OCI-LY3 (cell line): ENCODE data around the gene FAH.

Experiments used
- H2AFZ ChIP-seq: fragments of 200-600, 300-600 bp; shearing (Covaris generic); 2 replicates; pipeline ENCODE4 v1.6.0; 2014; ENCODE audit warnings: antibody characterized with exemption, low read depth, low read length
- H3K27ac ChIP-seq: fragments of 200-600, 300-600 bp; sonication (generic); 2 replicates; pipeline ENCODE4 v1.5.1; 2014; ENCODE audit warnings: mild to moderate bottlenecking, low read length, moderate library complexity, mixed read lengths
- H3K27me3 ChIP-seq: fragments of 200-600, 300-600 bp; sonication (generic); 2 replicates; pipeline ENCODE4 v1.6.1; 2014; ENCODE audit warnings: low read depth, low read length, mixed read lengths
- H3K36me3 ChIP-seq: fragments of 200-600, 300-600 bp; sonication (generic); replicated peaks from 2 replicates; pipeline ENCODE3; 2014; ENCODE audit warnings: low read depth, low read length, mixed read lengths
- H3K4me1 ChIP-seq: fragments of 300-600, 200-600 bp; sonication (generic); 2 replicates; pipeline ENCODE4 v1.6.1; 2014; ENCODE audit warnings: low read length, mixed read lengths
- H3K4me2 ChIP-seq: fragments of 200-600, 300-600 bp; sonication (generic); 2 replicates; pipeline ENCODE4 v1.6.1; 2014; ENCODE audit warnings: low read length, mixed read lengths
- H3K4me3 ChIP-seq: fragments of 300-600, 200-600 bp; sonication (generic); 2 replicates; pipeline ENCODE4 v1.5.1; 2014; ENCODE audit warnings: antibody characterized with exemption, mild to moderate bottlenecking, low read length, moderate library complexity
- H3K79me2 ChIP-seq: fragments of 300-600, 200-600 bp; shearing (Covaris generic); 2 replicates; pipeline ENCODE4 v1.6.1; 2014; ENCODE audit warnings: mild to moderate bottlenecking, low read length, mixed read lengths
- H3K9ac ChIP-seq: fragments of 300-600, 200-600 bp; shearing (Covaris generic); 2 replicates; pipeline ENCODE4 v1.6.0; 2014; ENCODE audit warnings: mild to moderate bottlenecking, low read length, moderate library complexity
- H3K9me3 ChIP-seq: fragments of 200-600, 300-600 bp; shearing (Covaris generic); 2 replicates; pipeline ENCODE4 v1.6.1; 2014; ENCODE audit warnings: low read length, mixed read lengths; ENCODE audit not compliant: insufficient read depth
- H4K20me1 ChIP-seq: fragments of 200-600, 300-600 bp; sonication (generic); 2 replicates; pipeline ENCODE4 v1.6.1; 2016; ENCODE audit warnings: low read length, mixed read lengths; ENCODE audit not compliant: insufficient read depth
- EZH2phosphoT487 ChIP-seq: fragments of 200-600 bp; shearing (Covaris generic); IDR thresholded peaks from 2 replicates; pipeline ENCODE4 v1.6.1; 2018; ENCODE audit warnings: antibody characterized with exemption, mixed run types, low read depth
- TF ChIP-seq, protein P1 (sequence below): fragments of 200-600, 300-600 bp; sonication (generic); IDR thresholded peaks from 2 replicates; pipeline ENCODE4 v1.5.1; 2014; ENCODE audit warnings: antibody characterized with exemption, low read length, low read depth

Gene FAH

DNA sequence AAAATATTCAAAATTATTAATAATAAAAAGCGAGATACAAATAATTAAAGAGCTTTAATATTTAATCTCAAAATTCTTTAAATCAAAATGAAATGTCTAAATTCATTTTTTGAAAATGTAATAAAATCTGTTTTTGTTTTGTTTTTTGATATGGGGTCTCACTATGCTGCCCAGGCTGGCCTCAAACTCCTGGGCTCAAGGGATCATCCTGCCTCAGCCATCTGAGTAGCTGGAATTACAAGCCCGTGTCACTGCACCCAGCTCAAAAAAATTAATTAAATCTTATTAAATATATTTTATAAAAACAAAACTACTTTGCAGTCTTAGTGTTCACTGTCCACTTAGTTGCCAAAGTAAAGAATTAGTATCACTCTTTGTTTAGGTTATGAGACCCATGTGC is 38.4 kb downstream of the FAH start:
- Histone ChIP-seq H3K27ac (no peak overlapping the region), H3K9ac (no peak overlapping the region), H3K4me1 (no peaks in the 10 kb centered on the region), H2AFZ (no peak overlapping the region), H3K4me2 (no peak overlapping the region), H3K9me3 (no peaks in the 10 kb centered on the region), H4K20me1 (no peaks in the 10 kb centered on the region), H3K4me3 (no peak overlapping the region), H3K36me3 (no peaks in the 10 kb centered on the region), H3K27me3 (no peaks in the 10 kb centered on the region), H3K79me2 (no peaks in the 10 kb centered on the region)
- TF ChIP-seq EZH2phosphoT487, result no peak
- TF ChIP-seq, protein P1, sequence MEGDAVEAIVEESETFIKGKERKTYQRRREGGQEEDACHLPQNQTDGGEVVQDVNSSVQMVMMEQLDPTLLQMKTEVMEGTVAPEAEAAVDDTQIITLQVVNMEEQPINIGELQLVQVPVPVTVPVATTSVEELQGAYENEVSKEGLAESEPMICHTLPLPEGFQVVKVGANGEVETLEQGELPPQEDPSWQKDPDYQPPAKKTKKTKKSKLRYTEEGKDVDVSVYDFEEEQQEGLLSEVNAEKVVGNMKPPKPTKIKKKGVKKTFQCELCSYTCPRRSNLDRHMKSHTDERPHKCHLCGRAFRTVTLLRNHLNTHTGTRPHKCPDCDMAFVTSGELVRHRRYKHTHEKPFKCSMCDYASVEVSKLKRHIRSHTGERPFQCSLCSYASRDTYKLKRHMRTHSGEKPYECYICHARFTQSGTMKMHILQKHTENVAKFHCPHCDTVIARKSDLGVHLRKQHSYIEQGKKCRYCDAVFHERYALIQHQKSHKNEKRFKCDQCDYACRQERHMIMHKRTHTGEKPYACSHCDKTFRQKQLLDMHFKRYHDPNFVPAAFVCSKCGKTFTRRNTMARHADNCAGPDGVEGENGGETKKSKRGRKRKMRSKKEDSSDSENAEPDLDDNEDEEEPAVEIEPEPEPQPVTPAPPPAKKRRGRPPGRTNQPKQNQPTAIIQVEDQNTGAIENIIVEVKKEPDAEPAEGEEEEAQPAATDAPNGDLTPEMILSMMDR, result no peak

DNA sequence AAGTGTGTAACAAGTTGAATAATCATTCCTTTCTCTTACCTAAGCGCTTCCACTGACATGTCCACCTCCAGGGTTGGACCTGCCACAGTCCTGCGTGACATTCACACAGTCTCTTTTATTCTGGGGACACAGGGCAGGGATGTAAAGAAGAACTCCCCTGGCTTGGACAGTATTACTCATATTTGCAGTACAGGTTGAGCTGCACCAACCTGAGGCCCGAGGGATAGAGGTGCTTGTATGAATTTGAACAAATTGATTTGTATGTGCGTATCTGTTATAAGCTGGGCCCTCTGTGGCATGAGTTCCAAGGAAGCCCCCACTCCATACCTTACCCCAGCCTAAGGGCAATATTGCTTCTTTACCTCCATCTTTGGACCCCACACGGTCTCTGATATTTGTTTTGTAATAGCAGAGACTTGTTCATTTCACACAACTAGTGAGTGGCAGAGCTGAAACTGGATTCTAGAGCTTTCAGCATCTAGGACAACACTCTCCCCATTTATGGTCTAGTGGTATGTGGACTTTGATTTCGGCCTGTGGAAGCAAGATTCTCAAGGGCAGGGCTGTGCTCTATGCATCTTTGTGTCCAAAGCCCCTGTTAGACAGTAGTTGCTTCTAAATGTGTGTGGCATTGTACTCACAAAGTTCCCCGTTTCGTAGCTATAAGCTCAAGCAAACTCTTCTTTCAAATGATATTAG is 39.2 kb downstream of the FAH start:
- H4K20me1 ChIP-seq, result no peaks in the 10 kb centered on the region
- TF ChIP-seq, protein P1, result no peak
- TF ChIP-seq EZH2phosphoT487, result no peak
- no peak overlapping the region for H2AFZ ChIP-seq
- H3K9me3 ChIP-seq, result no peaks in the 10 kb centered on the region
- H3K9ac ChIP-seq, result no peak overlapping the region
- no peaks in the 10 kb centered on the region for H3K79me2 ChIP-seq
- no peaks in the 10 kb centered on the region for H3K36me3 ChIP-seq
- H3K27ac ChIP-seq, result no peak overlapping the region
- no peaks in the 10 kb centered on the region for H3K4me1 ChIP-seq
- no peaks in the 10 kb centered on the region for H3K27me3 ChIP-seq
- no peak overlapping the region for H3K4me3 ChIP-seq
- no peak overlapping the region for H3K4me2 ChIP-seq

DNA sequence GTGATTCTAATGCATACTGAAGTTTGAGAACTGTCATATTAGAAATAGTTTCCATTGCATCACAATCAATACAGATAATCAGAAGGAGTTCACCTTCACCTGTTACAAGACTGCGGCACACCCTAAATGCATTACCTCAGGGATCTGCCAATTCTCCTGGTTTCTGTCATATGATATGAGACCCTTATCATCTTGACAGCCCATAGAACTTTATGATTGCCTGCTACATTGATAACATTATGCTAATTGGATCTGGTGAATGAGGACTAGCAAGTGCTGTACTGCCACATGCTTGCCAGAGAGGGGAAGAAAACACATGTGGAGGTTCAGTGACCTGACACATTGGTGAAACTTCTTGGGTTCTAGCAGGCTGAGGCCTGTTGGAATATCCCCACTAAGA is 41.4 kb downstream of the FAH start:
- Histone ChIP-seq H4K20me1 (no peaks in the 10 kb centered on the region), H3K9ac (no peak overlapping the region), H3K4me2 (no peak overlapping the region), H3K27me3 (peaks cover 16% of the 10 kb centered on the region), H3K79me2 (no peaks in the 10 kb centered on the region), H3K4me1 (no peaks in the 10 kb centered on the region), H2AFZ (no peak overlapping the region), H3K27ac (no peak overlapping the region), H3K9me3 (no peaks in the 10 kb centered on the region), H3K36me3 (no peaks in the 10 kb centered on the region), H3K4me3 (no peak overlapping the region)
- no peak for TF ChIP-seq EZH2phosphoT487
- TF ChIP-seq, protein P1, result no peak

DNA sequence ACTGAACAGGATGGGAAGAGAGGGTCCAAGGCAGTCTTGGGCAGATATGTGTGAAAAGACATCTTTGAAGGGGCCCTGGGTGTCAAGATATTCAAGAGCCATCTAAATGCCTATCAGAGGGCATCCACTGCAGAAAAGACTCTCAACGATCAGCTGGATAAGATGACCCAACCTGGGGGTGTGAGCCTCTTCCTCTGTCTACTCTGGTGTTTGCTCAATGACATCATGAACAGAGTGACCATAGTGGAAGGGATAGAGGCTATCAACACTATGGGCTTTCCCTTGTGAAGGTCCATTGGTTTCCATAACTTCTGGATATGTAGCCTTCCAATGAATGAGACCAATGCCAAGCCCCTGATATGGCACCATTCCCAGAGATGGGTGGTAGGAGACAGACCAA is 42.1 kb downstream of the FAH start:
- no peak overlapping the region for H3K27ac ChIP-seq
- H3K4me2 ChIP-seq, result no peak overlapping the region
- H3K79me2 ChIP-seq, result no peaks in the 10 kb centered on the region
- H4K20me1 ChIP-seq, result no peaks in the 10 kb centered on the region
- H2AFZ ChIP-seq, result no peak overlapping the region
- no peaks in the 10 kb centered on the region for H3K36me3 ChIP-seq
- no peak overlapping the region for H3K4me3 ChIP-seq
- H3K9ac ChIP-seq, result no peak overlapping the region
- H3K4me1 ChIP-seq, result no peaks in the 10 kb centered on the region
- H3K27me3 ChIP-seq, result peaks cover 16% of the 10 kb centered on the region
- TF ChIP-seq, protein P1, result no peak
- TF ChIP-seq EZH2phosphoT487, result no peak
- no peaks in the 10 kb centered on the region for H3K9me3 ChIP-seq
